Activated naive CD4-positive, alpha-beta T cell treated with anti-CD3 and anti-CD28 coated beads, Interleukin-2, amount 50 U/mL, for 16 hours (primary cell): Measurements from ENCODE around the gene LRP2.
"Not testable (repeated sequence)": the region's sequence is repeated elsewhere in the genome, so short reads cannot be mapped to it uniquely, and the experiment has no call there.

Source experiments
- DNase-seq: peaks from one replicate; pipeline ENCODE4 v3.0.0-alpha.2; 2020

Gene LRP2

GRCh38 chr2:169300636-169301530, 61.5 kb downstream of the LRP2 start:
- no peak for DNase-seq

GRCh38 chr2:169298007-169298406, 64.3 kb downstream of the LRP2 start:
- DNase-seq, result no peak

GRCh38 chr2:169294001-169294675, 68.2 kb downstream of the LRP2 start:
- DNase-seq, result no peak

- DNase-seq, result no peak
These were observed 70.8 kb downstream of the LRP2 start for GRCh38 chr2:169291517-169291916.

GRCh38 chr2:169290433-169290832, 71.9 kb downstream of the LRP2 start:
- no peak for DNase-seq

GRCh38 chr2:169287666-169288065, 74.7 kb downstream of the LRP2 start:
- no peak for DNase-seq

GRCh38 chr2:169286624-169287231, 75.6 kb downstream of the LRP2 start:
- DNase-seq, result no peak

GRCh38 chr2:169285531-169286235, 76.7 kb downstream of the LRP2 start:
- no peak for DNase-seq

GRCh38 chr2:169280502-169280901, 81.8 kb downstream of the LRP2 start:
- no peak for DNase-seq

- no peak for DNase-seq
These were observed 86.5 kb downstream of the LRP2 start for GRCh38 chr2:169275696-169276444.

- no peak for DNase-seq
These were observed 90.3 kb downstream of the LRP2 start for GRCh38 chr2:169272010-169272409.

GRCh38 chr2:169270574-169270973, 91.8 kb downstream of the LRP2 start:
- DNase-seq, result not testable (repeated sequence)

GRCh38 chr2:169265591-169265990, 96.7 kb downstream of the LRP2 start:
- DNase-seq, result no peak

- no peak for DNase-seq
These were observed 101.3 kb downstream of the LRP2 start for GRCh38 chr2:169260846-169261642.

- DNase-seq, result no peak
These were observed 102.1 kb downstream of the LRP2 start for GRCh38 chr2:169260246-169260645.

GRCh38 chr2:169259402-169259801, 102.9 kb downstream of the LRP2 start:
- DNase-seq, result no peak

GRCh38 chr2:169258045-169258601, 104.2 kb downstream of the LRP2 start:
- no peak for DNase-seq

- DNase-seq, result no peak
These were observed 107.6 kb downstream of the LRP2 start for GRCh38 chr2:169254774-169255173.

GRCh38 chr2:169247211-169247610, 115.1 kb downstream of the LRP2 start:
- DNase-seq, result no peak

- no peak for DNase-seq
These were observed 121.9 kb downstream of the LRP2 start for GRCh38 chr2:169240405-169240804.

GRCh38 chr2:169237939-169238338, 124.4 kb downstream of the LRP2 start:
- no peak for DNase-seq
